Measurements from ENCODE around the gene PSEN1. TPM values are rescaled to one million over a fixed set of nuclear protein-coding genes. Genes with fewer than 3 reads are reported as not detected.

Gene PSEN1
- total RNA-seq, 1 donor from 2014 or later, result 75.3 TPM

GRCh38 chr14:73253323-73253610 is 117.0 kb downstream of the PSEN1 start:
- Mint-ChIP-seq H3K9me3 (ENCODE audit: unreplicated experiment) (no peaks in the 10 kb centered on the region), H3K27ac (ENCODE audit: unreplicated experiment) (no peak overlapping the region), H3K4me3 (ENCODE audit: unreplicated experiment) (no peak overlapping the region), H3K27me3 (ENCODE audit: unreplicated experiment) (peaks cover 7% of the 10 kb centered on the region), H3K36me3 (ENCODE audit: low read depth, unreplicated experiment) (no peaks in the 10 kb centered on the region), H3K4me1 (ENCODE audit: unreplicated experiment) (peaks cover 3% of the 10 kb centered on the region)
- TF ChIP-seq CTCF (IDR thresholded peaks at IDR 0.05; ENCODE audit: unreplicated experiment), result no peak
- DNase-seq (ENCODE audit: low spot score), result no peak

GRCh38 chr14:73253721-73254120 is 117.4 kb downstream of the PSEN1 start:
- no peak for TF ChIP-seq CTCF (IDR thresholded peaks at IDR 0.05; ENCODE audit: unreplicated experiment)
- Mint-ChIP-seq H3K36me3 (ENCODE audit: low read depth, unreplicated experiment) (no peaks in the 10 kb centered on the region), H3K27ac (ENCODE audit: unreplicated experiment) (peak overlapping the region; percentile 57), H3K4me3 (ENCODE audit: unreplicated experiment) (no peak overlapping the region), H3K9me3 (ENCODE audit: unreplicated experiment) (no peaks in the 10 kb centered on the region), H3K27me3 (ENCODE audit: unreplicated experiment) (peaks cover 7% of the 10 kb centered on the region), H3K4me1 (ENCODE audit: unreplicated experiment) (peaks cover 3% of the 10 kb centered on the region)
- DNase-seq (ENCODE audit: low spot score), result no peak

- Mint-ChIP-seq H3K36me3 (ENCODE audit: low read depth, unreplicated experiment) (no peaks in the 10 kb centered on the region), H3K27me3 (ENCODE audit: unreplicated experiment) (peaks cover 5% of the 10 kb centered on the region), H3K27ac (ENCODE audit: unreplicated experiment) (peak overlapping the region; percentile 57), H3K4me3 (ENCODE audit: unreplicated experiment) (no peak overlapping the region), H3K4me1 (ENCODE audit: unreplicated experiment) (peaks cover 3% of the 10 kb centered on the region), H3K9me3 (ENCODE audit: unreplicated experiment) (no peaks in the 10 kb centered on the region)
- no peak for DNase-seq (ENCODE audit: low spot score)
- no peak for TF ChIP-seq CTCF (IDR thresholded peaks at IDR 0.05; ENCODE audit: unreplicated experiment)
Observed at GRCh38 chr14:73254247-73255004, 118.1 kb downstream of the PSEN1 start.

- no peak for DNase-seq (ENCODE audit: low spot score)
- no peaks in the 10 kb centered on the region for H3K36me3 Mint-ChIP-seq (ENCODE audit: low read depth, unreplicated experiment)
- peaks cover 5% of the 10 kb centered on the region for H3K27me3 Mint-ChIP-seq (ENCODE audit: unreplicated experiment)
- no peak overlapping the region for H3K27ac Mint-ChIP-seq (ENCODE audit: unreplicated experiment)
- no peak overlapping the region for H3K4me3 Mint-ChIP-seq (ENCODE audit: unreplicated experiment)
- TF ChIP-seq CTCF (IDR thresholded peaks at IDR 0.05; ENCODE audit: unreplicated experiment), result no peak
- H3K9me3 Mint-ChIP-seq (ENCODE audit: unreplicated experiment), result no peaks in the 10 kb centered on the region
- H3K4me1 Mint-ChIP-seq (ENCODE audit: unreplicated experiment), result peaks cover 3% of the 10 kb centered on the region
Observed at GRCh38 chr14:73255005-73255400, 118.7 kb downstream of the PSEN1 start.

GRCh38 chr14:73255693-73256225 is 119.5 kb downstream of the PSEN1 start:
- Mint-ChIP-seq H3K4me1 (ENCODE audit: unreplicated experiment) (peaks cover 3% of the 10 kb centered on the region), H3K27ac (ENCODE audit: unreplicated experiment) (no peak overlapping the region), H3K9me3 (ENCODE audit: unreplicated experiment) (no peaks in the 10 kb centered on the region), H3K4me3 (ENCODE audit: unreplicated experiment) (no peak overlapping the region), H3K27me3 (ENCODE audit: unreplicated experiment) (peaks cover 7% of the 10 kb centered on the region), H3K36me3 (ENCODE audit: low read depth, unreplicated experiment) (no peaks in the 10 kb centered on the region)
- TF ChIP-seq CTCF (IDR thresholded peaks at IDR 0.05; ENCODE audit: unreplicated experiment), result no peak
- DNase-seq (ENCODE audit: low spot score), result no peak
